CD4-positive, alpha-beta T cell (primary cell): Measurements from ENCODE around the gene SLC12A5. TPM values are rescaled to one million over a fixed set of nuclear protein-coding genes. Genes with fewer than 3 reads are reported as not detected.

Experiments
- ATAC-seq: fragments of 200-7000 bp; cut with Tn5 transposase; one replicate; pipeline ENCODE4 v1.10.0; 2022; ENCODE audit warnings: mild to moderate bottlenecking; ENCODE audit not compliant: poor library complexity
- CTCF ChIA-PET: fragments of 350-600 bp; sonication (Branson Sonifier 250); formaldehyde crosslinking; loops from one replicate; lab custom pipeline; 2021; ENCODE audit warnings: antibody characterized with exemption, inconsistent platforms; lab: Charles Lee
- POLR2A ChIA-PET: fragments of 350-600 bp; sonication (Branson Sonifier 250); formaldehyde crosslinking; loops from one replicate; lab custom pipeline; 2021; ENCODE audit warnings: antibody characterized with exemption, inconsistent platforms; lab: Charles Lee
- DNase-seq, 14 experiments: peaks; one replicate each; pipeline ENCODE4 v3.0.0-alpha.2; 2013 to 2020; ENCODE audit warnings: mixed read lengths in 2 of 14
- H3K27ac ChIP-seq, 2 donors: one replicate each; pipeline versions ENCODE4 v1.5.1 to v1.7.0; 2013; ENCODE audit warnings: low read length in 2 of 2, low read depth in 1 of 2, mild to moderate bottlenecking in 1 of 2
- H3K27me3 ChIP-seq, 2 experiments: 1 replicate in 1 of 2; 2 replicates in 1 of 2; pipeline versions ENCODE4 v1.6.1 to v1.7.0; 2013; ENCODE audit warnings: low read length in 2 of 2, control low read depth in 1 of 2, mild to moderate bottlenecking in 1 of 2, moderate library complexity in 1 of 2; ENCODE audit not compliant: insufficient read depth in 2 of 2, control insufficient read depth in 1 of 2
- H3K36me3 ChIP-seq: one replicate; pipeline ENCODE4 v1.6.1; 2013; ENCODE audit warnings: low read length, control low read depth; ENCODE audit not compliant: insufficient read depth
- H3K4me1 ChIP-seq: one replicate; pipeline ENCODE4 v1.6.1; 2013; ENCODE audit warnings: low read length, control low read depth; ENCODE audit not compliant: insufficient read depth
- H3K4me3 ChIP-seq: one replicate; pipeline ENCODE4 v1.5.1; 2013; ENCODE audit warnings: mild to moderate bottlenecking, low read length, moderate library complexity
- H3K9me3 ChIP-seq, 2 experiments: 1 replicate in 1 of 2; 2 replicates in 1 of 2; pipeline versions ENCODE4 v1.6.1 to v1.7.0; 2013; ENCODE audit warnings: low read length in 2 of 2, mild to moderate bottlenecking in 2 of 2, control low read depth in 1 of 2, moderate library complexity in 1 of 2; ENCODE audit not compliant: control insufficient read depth in 1 of 2, insufficient read depth in 1 of 2
- H3K27ac Mint-ChIP-seq: one replicate; pipeline ENCODE4 v1.8.0; 2020; ENCODE audit warnings: mixed read lengths
- H3K27me3 Mint-ChIP-seq: one replicate; pipeline ENCODE4 v1.8.0; 2021; ENCODE audit warnings: mixed read lengths
- H3K36me3 Mint-ChIP-seq: one replicate; pipeline ENCODE4 v1.8.0; 2021; ENCODE audit warnings: low read depth, mixed read lengths
- H3K4me1 Mint-ChIP-seq: one replicate; pipeline ENCODE4 v1.8.0; 2021; ENCODE audit warnings: low read depth, mixed read lengths
- H3K4me3 Mint-ChIP-seq: one replicate; pipeline ENCODE4 v1.8.0; 2020; ENCODE audit warnings: mild to moderate bottlenecking, mixed read lengths
- H3K9me3 Mint-ChIP-seq: one replicate; pipeline ENCODE4 v1.8.0; 2020; ENCODE audit warnings: mixed read lengths
- CTCF ChIP-seq: fragments of 200-600 bp; IDR thresholded peaks from one replicate; pipeline ENCODE4 v1.8.0; 2022; ENCODE audit warnings: antibody characterized with exemption, mild to moderate bottlenecking
- intact Hi-C, 2 experiments: fragments of 100-400 bp; cut with DNase I in 1 of 2; cut with micrococcal nuclease in 1 of 2; formaldehyde crosslinking; loops; one replicate each; pipeline versions ENCODE4 v1.15.1 to v1.9.0; 2023 to 2025; cut with DNase I, micrococcal nuclease
- polyA plus RNA-seq, 2 donors: library from polyadenylated mRNA; unstranded; fragments of 120-200 nt; gene quantifications; one replicate each; pipeline ENCODE4 v1.2.1, GENCODE V29; 2013
- total RNA-seq, 174 experiments: library from RNA in 2 of 174; stranded (reverse) in 2 of 174; gene quantifications; one replicate each; pipeline ENCODE4 v1.2.3 and lab custom pipeline; 2021 to 2026

Gene SLC12A5
- total RNA-seq (1 to 10 TPM; 1.3 to 2.4 TPM), total RNA-seq (lab: John Stamatoyannopoulos, UW) (0 to 0.39 (median 0.05) reads per million in 172 experiments)
- not detected for polyA plus RNA-seq (2013, experiment 1 of 2)
- polyA plus RNA-seq (2013, experiment 2 of 2) = 0.33 TPM

DNA sequence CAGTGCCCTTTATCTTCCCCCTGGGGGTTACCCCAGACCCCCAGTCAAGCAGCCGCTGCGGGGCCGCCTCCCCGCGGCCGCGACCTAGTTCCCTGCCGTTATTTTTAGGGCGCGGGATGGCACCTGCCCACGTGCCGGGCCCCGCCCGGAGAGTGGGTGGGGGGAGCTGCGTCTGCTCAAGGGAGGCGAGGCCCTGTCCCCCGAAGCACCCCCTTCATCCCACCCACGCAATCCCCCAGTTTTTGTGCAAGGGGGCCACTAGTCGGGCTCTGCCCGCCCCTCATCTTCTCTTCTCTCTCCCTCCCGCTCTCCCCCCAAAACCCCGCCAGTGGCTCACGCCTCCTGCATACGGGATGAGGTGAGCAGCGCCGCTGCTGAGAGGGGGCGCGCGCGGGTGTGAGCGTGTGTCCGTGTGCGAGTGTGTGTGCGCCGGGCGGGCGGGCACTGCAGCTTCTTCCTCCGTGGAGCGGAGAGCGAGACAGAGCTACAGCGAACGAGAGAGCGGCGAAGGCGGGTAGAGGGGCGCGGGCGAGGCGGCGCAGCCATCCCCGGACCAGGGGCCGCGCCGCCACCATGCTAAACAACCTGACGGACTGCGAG, at the start of gene SLC12A5:
SLC12A5 (plus strand) TSS at position 444 of the 600 bp plus-strand sequence; CDS start at position 574, 130 bp downstream.
- no peak for DNase-seq
- intact Hi-C loops = no loop called here
- Histone ChIP-seq H3K4me1 (no peaks in the 10 kb centered on the region), H3K27ac (no peak within 1 kb of the TSS), H3K4me3 (no peak within 1 kb of the TSS), H3K36me3 (no peaks in the 10 kb centered on the region), H3K27me3 (peaks cover 67 to 97% of the 10 kb centered on the region in 2 experiments), H3K9me3 (peaks cover 0 to 37% of the 10 kb centered on the region in 2 experiments)
- no peak for ATAC-seq
- H3K4me1 Mint-ChIP-seq = no peaks in the 10 kb centered on the region
- no peak for TF ChIP-seq CTCF
- no peak within 1 kb of the TSS for H3K27ac Mint-ChIP-seq
- POLR2A ChIA-PET = interaction anchor here (0.5 kb wide), 1 partner anchor 695 kb away, joined by 5 read pairs; no protein-coding TSS in a partner anchor
- H3K27me3 Mint-ChIP-seq = peaks cover 79% of the 10 kb centered on the region
- H3K4me3 Mint-ChIP-seq = no peak within 1 kb of the TSS
- CTCF ChIA-PET = no interaction called here
- no peaks in the 10 kb centered on the region for H3K36me3 Mint-ChIP-seq
- no peaks in the 10 kb centered on the region for H3K9me3 Mint-ChIP-seq

DNA sequence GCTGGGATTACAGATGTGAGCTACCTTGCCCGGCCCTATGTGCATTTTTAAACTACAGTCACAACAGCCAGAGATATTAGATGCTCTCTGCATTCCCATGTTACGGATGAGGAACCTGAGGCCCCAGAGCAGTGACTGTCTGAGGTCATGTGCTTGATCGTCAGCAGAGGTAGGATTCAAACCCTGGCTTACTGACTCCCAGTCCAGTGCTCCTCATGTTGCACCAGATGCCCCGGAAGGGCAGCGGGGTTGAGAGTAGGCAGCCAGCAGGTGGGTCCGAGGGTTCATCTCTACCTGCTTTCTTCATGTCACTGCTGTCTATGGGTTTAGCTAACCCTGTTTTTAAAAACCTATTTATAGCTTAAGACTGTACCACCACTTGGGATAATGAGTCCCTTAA, 47.8 kb upstream of the SLC12A5 start:
- no peak for ATAC-seq
- ChIA-PET POLR2A (interaction anchor here (0.6 kb wide), 2 partner anchors 11 to 43 kb away, joined by 3 read pairs; no protein-coding TSS in a partner anchor), CTCF (no interaction called here)
- Mint-ChIP-seq H3K4me1 (no peaks in the 10 kb centered on the region), H3K27me3 (no peaks in the 10 kb centered on the region), H3K36me3 (no peaks in the 10 kb centered on the region), H3K4me3 (no peak overlapping the region), H3K9me3 (no peaks in the 10 kb centered on the region), H3K27ac (no peak overlapping the region)
- DNase-seq = peak in 1 of 14 experiments; percentile 6
- Histone ChIP-seq H3K4me3 (no peak overlapping the region), H3K27me3 (peaks cover 0 to 3% of the 10 kb centered on the region in 2 experiments), H3K36me3 (no peaks in the 10 kb centered on the region), H3K27ac (no peak overlapping the region), H3K4me1 (no peaks in the 10 kb centered on the region), H3K9me3 (no peaks in the 10 kb centered on the region)
- intact Hi-C loops = loop anchor here in 1 of 2 experiments (10.0 kb wide), 1 partner anchor 194 kb away; no protein-coding TSS in a partner anchor
- TF ChIP-seq CTCF = no peak

DNA sequence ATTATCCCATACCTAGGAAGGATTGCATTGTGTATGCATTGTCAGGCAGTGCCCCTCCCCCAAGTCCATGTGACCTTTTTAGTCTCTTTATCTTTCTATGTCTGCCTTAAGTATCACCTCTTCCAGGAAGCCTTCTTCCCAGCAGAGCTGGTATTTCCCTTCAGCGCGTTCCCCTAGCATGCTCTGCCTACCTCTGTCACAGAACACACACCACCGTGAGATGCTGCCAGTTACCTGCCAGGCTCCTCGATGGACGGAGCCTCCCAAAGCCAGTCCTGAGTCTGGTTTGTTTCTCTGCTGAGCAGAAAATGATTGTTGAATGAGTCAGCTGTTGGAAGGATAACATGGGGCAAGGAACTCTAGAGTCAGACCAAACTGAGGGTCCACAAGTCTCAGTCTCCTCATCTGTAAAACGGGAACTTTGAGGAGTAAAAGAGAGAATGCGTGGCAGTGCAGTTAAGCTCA, 45.7 kb upstream of the SLC12A5 start:
- no peak overlapping the region for H3K27ac Mint-ChIP-seq
- POLR2A ChIA-PET = interaction anchor here (0.9 to 1.7 kb wide), 2 partner anchors 12 to 48 kb away, joined by 3 to 4 read pairs; partner anchors contain the start of gene ZNF335

More for the DNA sequence above, 45.7 kb upstream of the SLC12A5 start:
- ATAC-seq (no peak), DNase-seq (no peak)
- Histone ChIP-seq H3K4me3 (no peak overlapping the region), H3K36me3 (no peaks in the 10 kb centered on the region), H3K27me3 (peaks cover 0 to 3% of the 10 kb centered on the region in 2 experiments), H3K27ac (no peak overlapping the region), H3K4me1 (peaks cover 7% of the 10 kb centered on the region), H3K9me3 (no peaks in the 10 kb centered on the region)
- TF ChIP-seq CTCF = no peak
- Mint-ChIP-seq H3K36me3 (no peaks in the 10 kb centered on the region), H3K9me3 (no peaks in the 10 kb centered on the region), H3K27me3 (no peaks in the 10 kb centered on the region), H3K4me3 (no peak overlapping the region), H3K4me1 (no peaks in the 10 kb centered on the region)
- CTCF ChIA-PET = interaction anchor here (0.7 to 1.0 kb wide), 2 partner anchors 31 to 40 kb away, joined by 4 read pairs; no protein-coding TSS in a partner anchor
- intact Hi-C loops = loop anchor here in 1 of 2 experiments (10.0 kb wide), 1 partner anchor 191 kb away; no protein-coding TSS in a partner anchor
